ENCODE measurements around the gene RIMS1.
"Not testable (repeated sequence)": the region's sequence is repeated elsewhere in the genome, so short reads cannot be mapped to it uniquely, and the experiment has no call there.

The RIMS1 gene

DNA sequence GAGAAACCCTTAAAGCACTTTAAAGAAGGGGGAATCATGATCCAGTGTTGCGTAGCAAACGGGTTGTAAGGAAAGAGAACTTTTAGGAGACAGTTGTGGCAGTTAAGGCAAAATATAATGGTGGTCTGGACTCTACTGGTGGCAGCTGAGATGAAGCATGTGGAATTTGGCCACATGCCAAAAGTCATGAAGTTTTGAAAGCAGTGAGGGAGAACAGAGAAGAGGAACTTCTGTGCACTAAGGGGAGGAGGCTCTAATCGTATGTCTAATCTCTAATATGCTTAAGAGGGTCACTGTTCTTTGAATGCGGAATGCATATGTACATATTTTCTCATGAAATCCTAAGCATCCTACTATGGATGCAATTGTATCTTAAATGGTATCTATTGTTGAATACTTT is 91.5 kb downstream of the RIMS1 start:
- no peak for DNase-seq (ENCODE audit: low read depth in 2 of 2)

DNA sequence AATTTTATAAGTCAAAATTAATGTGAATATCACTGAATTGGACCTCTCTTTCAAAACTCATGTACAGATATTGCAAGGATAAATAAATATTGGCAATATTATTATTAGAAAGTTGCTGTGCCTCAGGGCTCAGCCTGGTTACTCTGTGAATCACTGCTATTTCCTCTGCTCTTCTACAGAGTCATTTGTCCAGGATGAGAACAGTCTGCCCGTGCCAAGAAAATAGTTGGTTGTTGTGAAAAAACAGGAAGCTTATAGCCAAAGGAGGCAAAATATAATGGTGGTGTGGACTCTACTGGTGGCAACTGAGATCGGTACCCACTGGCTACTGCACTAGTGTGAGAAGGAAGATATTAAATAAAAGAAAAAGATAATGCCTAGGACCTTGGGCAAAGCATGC is 93.6 kb downstream of the RIMS1 start:
- no peak for DNase-seq (ENCODE audit: low read depth in 2 of 2)

DNA sequence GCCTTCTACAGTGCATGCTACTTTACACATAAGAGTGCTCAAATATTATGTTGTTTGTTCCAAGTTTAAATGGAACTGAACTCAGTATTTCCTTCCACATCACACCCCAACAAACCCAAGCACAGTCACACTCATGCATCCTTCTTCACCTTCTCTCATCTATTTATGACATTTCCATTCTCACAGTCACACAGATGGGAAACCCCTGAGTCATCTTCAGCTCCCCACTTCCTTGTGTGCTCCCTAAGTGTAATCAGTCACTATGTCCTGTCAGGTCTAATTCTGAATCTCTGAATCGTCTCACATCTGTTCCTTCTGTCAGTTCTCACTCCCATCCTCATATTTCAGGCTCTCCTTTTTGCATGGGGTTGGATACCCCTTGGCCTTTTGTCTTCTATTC is 96.0 kb downstream of the RIMS1 start:
- no peak for DNase-seq (ENCODE audit: low read depth in 2 of 2)

DNA sequence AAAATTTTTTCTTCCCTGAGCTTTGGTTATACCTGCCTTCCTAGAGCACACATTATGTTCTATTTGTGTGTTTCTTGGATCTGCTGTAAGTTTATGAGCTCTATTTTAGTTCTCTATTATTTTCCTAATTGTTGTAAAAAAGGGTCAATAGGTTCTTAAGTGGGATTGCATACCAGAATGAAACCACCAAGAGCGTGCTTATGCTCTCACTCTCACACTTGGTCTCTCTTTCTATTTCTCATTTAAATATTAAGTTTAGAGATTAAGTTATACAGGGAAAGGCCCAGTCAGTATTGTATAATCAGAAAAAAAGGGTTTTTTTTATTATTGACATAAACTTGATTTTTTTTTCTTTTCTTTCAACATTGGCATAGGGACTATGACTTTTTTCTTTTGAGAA is 96.8 kb downstream of the RIMS1 start:
- no peak for DNase-seq (ENCODE audit: low read depth in 2 of 2)

DNA sequence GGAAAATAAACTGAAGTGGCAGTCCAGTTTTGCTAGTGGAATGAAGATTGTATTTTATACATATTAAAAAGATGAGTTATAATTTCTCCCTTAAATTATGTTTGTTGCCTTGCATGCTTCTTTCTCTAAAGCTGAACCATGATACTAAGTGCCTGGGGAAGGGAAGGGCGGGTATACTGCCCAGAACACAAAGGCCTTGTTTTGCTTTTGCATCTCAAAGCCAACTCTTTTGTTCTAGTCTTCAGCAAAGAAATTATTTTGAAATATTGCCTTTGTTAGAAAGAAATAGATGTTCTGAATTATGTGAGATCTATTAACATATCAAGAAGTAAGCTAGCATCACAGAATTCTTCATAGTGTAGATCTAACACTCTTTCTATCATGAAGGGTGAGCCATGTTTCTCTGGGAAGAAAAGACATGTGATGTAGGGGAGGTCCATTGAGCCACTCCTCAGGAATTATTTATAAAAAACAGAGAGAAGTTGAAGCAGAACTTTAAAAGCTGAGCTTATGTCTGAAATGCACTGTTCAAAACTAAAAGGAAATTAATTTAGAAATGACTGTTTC is 108.4 kb downstream of the RIMS1 start:
- no peak for DNase-seq (ENCODE audit: low read depth in 2 of 2)

DNA sequence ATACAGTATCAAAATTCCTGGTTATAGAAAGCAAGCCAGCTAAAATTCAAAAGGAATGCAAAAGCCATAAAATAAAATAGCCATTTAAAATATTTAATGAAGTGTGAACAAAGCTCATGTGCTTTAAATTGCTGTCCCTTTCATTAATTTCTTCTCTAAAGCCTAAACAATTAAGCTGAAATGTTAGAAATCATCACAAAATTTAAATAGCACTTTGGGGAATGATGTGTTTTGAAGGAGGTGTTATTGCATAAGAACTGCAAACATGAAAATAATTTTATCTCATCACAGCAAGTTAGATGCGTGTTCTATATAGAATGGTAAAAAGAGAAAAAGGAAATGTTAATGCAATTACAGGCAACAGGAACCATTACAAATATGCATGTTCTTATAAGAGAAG is 111.0 kb downstream of the RIMS1 start:
- DNase-seq (ENCODE audit: low read depth in 2 of 2): no peak

DNA sequence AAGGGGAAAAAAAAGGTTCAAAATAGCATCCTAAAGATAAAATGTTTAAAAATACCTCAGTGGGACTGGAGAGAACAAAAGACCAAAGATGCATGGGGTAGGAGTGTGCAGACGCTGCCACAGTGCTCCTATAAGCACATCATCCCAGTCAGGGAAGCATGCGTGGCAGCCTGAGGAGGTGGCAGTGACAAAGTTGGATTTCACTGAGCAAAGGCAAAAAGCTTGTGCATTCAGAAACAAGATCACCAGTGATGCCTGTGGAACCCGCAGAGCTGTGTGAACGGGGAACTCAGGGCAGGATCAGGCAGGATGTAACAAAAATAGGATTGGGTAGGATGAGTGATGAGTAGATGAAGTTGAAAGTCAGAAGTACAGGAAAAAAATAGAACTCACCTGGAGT is 116.1 kb downstream of the RIMS1 start:
- no peak for DNase-seq (ENCODE audit: low read depth in 2 of 2)

DNA sequence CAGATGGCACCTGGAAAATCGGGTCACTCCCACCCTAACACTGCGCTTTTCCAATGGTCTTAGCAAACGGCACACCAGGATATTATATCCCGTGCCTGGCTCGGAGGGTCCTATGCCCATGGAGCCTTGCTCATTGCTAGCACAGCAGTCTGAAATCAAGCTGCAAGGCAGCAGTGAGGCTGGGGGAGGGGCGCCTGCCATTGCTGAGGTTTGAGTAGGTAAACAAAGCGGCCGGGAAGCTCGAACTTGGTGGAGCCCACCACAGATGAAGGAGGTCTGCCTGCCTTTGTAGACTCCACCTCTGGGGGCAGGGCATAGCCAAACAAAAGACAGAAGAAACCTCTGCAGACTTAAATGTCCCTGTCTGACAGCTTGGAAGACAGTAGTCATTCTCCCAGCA is 120.2 kb downstream of the RIMS1 start:
- not testable (repeated sequence) for DNase-seq (ENCODE audit: low read depth in 2 of 2)

DNA sequence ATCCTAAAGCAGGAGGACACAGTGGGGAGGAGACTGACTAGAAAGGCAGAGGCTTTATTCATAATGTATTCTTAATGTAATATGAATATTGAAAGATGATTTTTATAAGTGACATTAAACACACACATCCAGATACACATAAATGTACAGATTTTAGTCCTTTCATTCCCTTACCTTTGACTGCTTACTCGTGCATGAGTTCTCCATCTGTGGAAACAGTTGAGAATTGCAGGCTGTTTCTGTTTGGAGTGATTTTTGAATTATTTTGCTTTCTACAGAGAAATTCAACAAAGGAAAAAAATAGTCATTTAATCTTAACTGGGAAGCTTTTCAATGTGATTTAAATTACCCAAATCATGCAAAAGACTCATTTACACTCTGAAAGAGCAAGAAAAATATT is 136.5 kb downstream of the RIMS1 start:
- DNase-seq (ENCODE audit: low read depth in 2 of 2): no peak

DNA sequence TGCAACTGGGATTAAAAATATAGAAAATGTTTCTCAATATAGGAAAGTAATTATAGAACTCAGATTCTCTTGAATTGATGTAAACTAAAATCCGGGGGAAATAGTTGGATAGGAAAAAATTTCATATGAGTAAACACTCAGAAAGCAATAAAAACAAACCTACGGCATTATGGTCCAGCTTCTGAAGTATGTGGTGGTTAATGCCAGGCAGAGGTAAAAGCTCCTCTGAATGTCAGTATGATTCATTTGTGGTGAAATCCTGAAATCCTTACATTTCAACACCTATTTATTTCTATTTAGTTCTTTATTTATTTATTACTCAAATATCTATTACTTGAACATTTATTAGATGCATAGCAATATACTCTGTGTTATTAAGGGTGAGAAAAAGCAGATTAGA is 145.1 kb downstream of the RIMS1 start:
- DNase-seq (ENCODE audit: low read depth in 2 of 2): no peak

DNA sequence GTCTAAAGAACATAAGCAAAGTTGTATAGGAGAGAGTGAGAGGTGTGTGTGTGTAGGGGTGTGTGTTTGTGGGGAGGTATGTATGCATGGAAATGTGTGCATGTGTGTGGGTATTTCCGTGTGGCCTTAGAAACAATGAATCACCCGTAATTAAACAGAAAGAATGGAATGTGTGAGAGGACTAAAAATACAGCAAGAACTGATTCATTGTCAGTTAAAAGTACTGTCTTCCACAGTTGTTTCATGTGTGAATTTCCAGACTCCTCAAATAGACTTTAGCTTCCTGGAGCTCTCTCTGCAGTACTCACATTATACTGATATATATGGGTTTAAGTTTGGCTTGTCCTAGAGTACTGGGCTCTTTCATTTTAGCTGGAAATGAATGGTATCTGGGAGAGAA is 145.7 kb downstream of the RIMS1 start:
- DNase-seq (ENCODE audit: low read depth in 2 of 2): no peak

DNA sequence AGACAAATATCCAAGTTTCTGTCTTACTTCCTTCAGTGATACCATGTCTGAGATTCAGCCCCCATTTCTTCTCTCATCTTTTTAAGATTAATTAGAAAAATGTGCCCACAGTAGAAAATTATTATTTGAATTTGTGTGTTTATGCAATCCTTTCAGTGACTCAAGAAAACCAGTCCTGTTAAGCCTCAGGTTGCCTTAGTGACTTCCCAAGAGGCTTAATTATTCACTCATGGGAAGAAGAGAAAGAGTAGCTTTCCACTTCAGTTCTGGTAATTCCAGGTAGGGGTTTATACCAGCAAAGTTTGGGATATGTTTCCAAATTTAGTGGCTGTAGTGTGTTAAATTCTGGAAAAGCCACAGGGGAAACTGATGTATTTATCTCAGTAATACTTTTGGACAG is 149.1 kb downstream of the RIMS1 start:
- DNase-seq (ENCODE audit: low read depth in 2 of 2): no peak

DNA sequence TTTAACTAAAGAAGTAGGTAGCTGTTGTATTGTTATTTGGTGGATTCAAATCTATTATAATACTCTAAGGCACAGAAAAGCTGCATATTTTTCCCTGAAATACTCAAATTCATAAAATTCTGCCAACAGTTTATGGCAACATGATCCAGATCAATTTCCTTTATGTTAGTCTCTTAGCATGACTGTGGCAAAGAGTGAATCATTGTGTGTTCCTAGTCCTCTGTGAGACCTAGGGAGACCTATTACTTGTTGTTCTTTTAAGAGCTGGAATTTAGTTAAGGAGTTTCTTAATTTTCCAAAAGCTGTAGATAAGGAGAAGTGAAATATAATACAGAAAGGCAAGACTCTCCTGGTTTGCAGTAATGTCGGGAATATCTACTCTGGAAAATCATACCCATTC is 149.6 kb downstream of the RIMS1 start:
- no peak for DNase-seq (ENCODE audit: low read depth in 2 of 2)

DNA sequence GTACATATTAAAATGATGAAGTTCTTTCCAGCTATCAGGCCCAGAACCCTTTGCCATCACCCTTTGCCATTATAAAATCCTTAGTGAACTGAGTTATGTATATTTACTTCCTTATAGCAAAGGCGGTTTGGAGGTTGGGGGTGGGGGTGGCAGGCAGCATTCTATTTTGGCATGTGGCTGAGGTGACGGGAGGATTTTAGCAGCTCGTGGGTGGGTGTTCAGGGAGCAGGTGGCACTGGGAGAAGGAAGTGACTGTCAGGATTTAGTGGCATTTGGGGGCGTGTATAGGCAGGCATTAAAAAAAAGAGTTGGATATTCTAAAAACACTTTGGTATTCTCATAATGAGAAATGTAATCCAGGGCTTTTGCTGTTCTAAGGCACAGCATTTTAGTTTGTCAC is 150.7 kb downstream of the RIMS1 start:
- no peak for DNase-seq (ENCODE audit: low read depth in 2 of 2)

DNA sequence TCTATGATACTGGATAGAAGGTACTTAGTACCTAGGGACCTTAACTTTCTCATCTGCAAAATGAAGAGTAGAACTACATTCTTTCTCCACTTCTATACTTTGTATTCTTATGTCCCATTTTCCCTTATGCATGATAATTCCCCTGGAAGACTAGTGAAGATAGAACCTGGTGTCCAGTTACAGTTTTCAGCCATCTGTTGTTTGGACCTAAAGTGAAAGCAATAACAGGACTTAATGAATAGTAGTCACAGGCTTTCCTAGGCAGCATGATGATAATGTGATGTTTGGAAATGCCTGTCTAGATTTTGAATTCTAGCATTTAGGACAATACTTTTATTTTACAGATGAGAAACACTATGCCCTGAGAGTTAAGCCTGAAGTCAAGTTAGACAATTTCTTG is 153.8 kb downstream of the RIMS1 start:
- no peak for DNase-seq (ENCODE audit: low read depth in 2 of 2)

DNA sequence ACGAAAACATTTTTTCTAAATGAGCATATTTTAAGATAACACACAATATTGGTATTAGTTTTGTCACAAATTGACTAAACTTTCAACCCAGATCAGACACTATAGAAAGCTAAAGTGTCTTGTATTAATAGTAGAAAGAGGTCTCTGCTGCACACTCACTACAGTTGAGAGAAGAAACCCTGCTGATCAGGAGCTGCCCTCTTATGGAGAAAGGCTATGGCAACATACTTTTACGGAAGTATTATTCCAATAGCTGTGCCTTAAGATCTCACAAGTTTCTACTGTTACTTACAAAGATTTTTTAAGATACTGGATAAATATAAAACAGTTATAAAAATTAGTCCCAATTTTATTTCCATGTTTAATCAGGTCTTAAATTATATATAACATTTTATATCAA is 155.7 kb downstream of the RIMS1 start:
- no peak for DNase-seq (ENCODE audit: low read depth in 2 of 2)

DNA sequence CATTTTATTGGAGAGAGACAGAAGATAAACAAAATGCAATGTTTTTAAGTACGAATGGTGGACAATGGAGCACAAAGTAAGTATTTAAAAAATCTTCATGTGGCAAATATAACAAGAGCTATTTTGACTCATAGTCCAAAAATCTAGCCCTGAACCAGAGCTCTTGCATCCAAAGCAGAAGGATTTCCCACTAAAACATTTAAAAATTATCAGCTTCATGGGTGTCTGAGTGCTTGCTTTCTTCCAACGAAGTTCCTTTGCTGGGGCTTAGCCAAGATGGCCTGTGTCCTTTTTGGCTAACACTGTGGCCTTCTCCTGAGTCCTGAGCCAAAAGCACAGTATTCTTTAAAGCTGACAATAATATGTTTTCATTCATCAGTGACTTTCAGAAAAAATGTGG is 161.7 kb downstream of the RIMS1 start:
- no peak for DNase-seq (ENCODE audit: low read depth in 2 of 2)

DNA sequence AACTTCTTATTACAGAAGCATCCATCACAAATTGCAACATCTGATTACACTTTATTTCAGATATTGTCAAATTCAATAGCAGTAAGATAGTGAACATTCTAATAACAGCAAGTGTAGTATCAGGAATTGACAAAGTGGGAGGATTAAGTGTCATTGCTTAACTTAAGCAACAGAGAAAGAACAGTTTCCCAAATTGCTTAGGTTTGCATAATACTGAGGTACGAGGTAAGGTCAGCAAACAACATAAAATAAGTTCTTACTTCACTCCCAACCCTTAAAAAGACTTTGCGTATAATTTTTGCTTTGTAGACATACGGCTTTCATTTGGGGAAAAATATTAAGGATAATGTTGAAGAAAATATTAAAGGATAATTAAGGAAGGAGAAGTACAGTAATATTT is 163.0 kb downstream of the RIMS1 start:
- no peak for DNase-seq (ENCODE audit: low read depth in 2 of 2)

DNA sequence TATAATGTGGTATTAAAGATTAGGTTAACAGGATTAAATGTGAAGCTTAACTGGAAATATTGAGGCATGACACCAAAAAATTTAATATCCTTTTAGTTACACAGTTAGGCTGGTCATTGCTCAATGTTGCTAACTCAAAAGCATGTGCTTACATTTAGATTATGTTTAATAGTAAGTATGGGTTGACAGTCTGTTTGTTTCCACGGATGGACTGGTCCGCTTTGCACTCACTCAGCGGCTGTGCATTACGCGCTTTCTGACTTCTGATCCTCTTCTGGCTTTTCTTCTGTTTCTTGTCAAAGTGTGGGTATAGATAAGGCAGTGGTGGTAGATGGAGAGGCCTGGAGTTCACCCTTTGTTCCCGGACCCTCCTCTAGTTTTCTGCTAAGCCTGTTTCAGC is 174.9 kb downstream of the RIMS1 start:
- no peak for DNase-seq (ENCODE audit: low read depth in 2 of 2)

DNA sequence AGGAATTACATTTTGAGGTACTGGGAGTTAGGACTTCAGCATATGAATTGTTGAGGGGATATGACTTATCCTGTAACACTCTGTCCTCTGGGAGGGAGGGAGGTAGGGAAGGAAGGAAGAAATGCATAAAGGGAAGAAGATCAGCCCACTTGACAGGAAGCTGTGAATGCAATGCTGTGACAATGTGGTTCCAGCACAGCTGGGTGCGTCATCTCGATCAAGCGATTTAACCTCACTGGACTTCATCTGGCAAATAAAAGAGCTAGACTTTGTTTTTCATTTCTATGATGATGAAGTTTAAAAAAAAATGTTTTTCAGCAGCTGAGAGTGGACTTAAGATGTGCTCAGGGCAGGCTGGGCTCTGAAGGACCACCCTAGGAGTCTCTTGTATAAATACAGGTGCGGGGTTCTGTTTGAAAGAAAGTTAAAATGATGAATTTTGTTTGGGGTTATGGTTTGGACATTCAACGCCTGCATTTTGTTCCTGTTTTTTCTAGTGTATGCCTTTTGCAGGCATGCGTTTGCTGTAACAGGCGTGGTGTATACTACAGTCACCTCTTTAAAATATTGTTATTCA is 178.1 kb downstream of the RIMS1 start:
- DNase-seq (ENCODE audit: low read depth in 2 of 2): no peak

DNA sequence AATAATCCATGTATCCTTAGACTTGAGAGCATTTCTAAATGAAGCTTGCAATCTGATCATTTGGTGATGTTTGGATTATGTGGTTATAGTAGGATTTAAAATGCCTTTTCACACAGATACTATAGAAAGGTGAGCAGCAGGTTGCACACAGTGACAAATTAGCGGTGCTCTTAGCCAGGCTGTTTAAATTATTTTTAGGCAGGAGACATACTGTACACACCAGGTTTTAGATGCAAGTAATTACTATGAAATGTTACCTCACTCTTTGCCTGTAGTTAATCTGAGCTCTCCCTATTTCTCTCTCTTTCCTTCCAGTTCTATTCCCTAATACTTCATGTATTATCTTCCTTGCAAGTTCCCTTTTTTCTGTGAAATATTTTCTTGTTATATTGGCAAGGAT is 191.7 kb downstream of the RIMS1 start:
- DNase-seq (ENCODE audit: low read depth in 2 of 2): no peak

DNA sequence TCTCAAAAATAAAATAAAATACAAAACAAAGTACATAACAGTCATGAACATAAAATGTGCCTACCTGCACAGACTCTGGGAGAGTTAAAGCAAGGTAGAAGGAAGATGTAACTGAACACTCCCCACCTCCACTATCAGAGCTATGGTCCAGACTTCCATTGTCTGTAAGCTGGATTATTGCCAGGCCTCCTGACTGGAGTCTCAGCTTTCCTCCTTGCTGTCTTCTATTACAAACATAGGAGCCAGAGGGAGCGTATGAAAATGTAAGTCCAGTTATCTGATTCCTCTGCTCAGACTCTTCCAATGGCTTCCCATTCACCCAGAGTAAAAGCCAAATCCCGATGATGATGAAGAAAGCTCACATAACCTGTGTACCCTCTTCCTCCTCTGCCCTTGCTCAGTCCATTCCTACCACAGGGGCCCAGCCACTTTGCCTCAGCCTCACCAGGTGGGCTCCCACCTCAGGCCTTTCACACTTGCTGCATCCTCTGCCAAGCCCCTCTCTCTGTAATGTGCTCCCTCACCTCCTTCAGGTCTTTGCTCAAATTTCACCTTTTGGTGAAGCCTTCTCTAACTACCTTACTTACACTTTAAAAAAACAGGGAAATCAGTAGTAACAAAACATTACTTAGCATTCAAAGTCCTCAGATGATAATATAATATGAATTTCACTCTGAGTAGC is 194.1 kb downstream of the RIMS1 start:
- no peak for DNase-seq (ENCODE audit: low read depth in 2 of 2)

DNA sequence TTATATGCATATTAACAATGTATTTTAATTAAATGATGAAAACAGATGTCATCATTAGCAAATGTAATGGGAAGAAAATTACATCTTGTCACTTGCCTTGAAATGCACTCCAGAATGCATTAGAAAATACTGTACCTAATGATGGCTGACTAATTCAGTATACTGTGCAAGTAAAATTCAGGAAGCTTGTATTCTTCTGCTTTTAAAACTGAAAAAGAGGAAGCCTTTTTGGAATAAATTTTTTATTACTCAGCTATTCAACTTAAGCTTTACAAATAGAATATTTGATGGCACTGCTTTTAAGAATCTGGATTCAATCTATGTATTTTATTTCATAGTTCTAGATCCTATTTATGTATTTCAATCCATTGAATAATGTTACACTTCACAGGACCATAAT is 195.5 kb downstream of the RIMS1 start:
- no peak for DNase-seq (ENCODE audit: low read depth in 2 of 2)

DNA sequence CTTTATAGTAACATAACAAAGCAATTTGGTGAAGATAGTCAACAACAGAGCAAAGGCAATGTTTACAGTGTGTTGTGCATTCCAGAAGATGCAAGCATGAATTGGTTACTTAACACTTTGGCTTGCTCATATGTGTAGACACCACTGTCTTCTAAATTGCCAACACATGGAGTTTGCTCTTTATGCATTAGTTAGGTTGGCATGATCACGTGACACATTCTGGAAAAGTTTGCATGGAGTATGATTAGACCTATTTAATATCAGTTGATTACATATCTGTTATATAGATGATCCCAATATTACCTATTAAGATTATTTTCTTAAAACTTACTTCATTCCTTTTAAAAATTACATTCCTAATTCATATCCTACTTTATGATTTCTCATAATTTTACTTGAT is 197.6 kb downstream of the RIMS1 start:
- DNase-seq (ENCODE audit: low read depth in 2 of 2): no peak

Data from stimulated activated CD8-positive, alpha-beta memory T cell treated with anti-CD3 and anti-CD28 coated beads, Interleukin-7, amount 100 ng/mL, for 1 hour (primary cell).